Vagina (tissue), 2 donors: ENCODE results near the gene BCAS4. TPM values are rescaled to one million over a fixed set of nuclear protein-coding genes. Genes with fewer than 3 reads are reported as not detected.

Experiments
- DNase-seq, 2 donors: peaks; one replicate each; pipeline ENCODE4 v3.0.0-alpha.2; 2017; ENCODE audit errors: extremely low spot score in 2 of 2
- H3K27ac ChIP-seq: fragments of 200-600 bp; sonication (generic); one replicate; pipeline ENCODE4 v1.5.1; 2019
- H3K27me3 ChIP-seq: fragments of 200-600 bp; sonication (generic); one replicate; pipeline ENCODE4 v1.5.1; 2019
- H3K36me3 ChIP-seq, 2 donors: fragments of 200-600 bp; sonication (generic); one replicate each; pipeline ENCODE4 v1.5.1; 2017 to 2019
- H3K4me1 ChIP-seq: fragments of 200-600 bp; sonication (generic); one replicate; pipeline ENCODE4 v1.5.1; 2019
- H3K4me3 ChIP-seq, 2 donors: fragments of 200-600 bp; sonication (generic); 1 replicate in 1 of 2; 2 replicates in 1 of 2; pipeline ENCODE4 v1.5.1; 2016 to 2019
- H3K9me3 ChIP-seq: fragments of 200-600 bp; sonication (generic); one replicate; pipeline ENCODE4 v1.5.1; 2019
- POLR2A ChIP-seq, 2 donors: fragments of 450-650 bp; IDR thresholded peaks; one replicate each; pipeline ENCODE4 v1.6.1; 2017; ENCODE audit warnings: antibody characterized with exemption in 2 of 2, mild to moderate bottlenecking in 2 of 2, moderate library complexity in 2 of 2
- POLR2AphosphoS5 ChIP-seq, 2 donors: sonication (generic); formaldehyde crosslinking; IDR thresholded peaks; one replicate each; pipeline ENCODE4 v1.9.0; 2017; ENCODE audit warnings: antibody characterized with exemption in 2 of 2, mild to moderate bottlenecking in 2 of 2, low read depth in 1 of 2; ENCODE audit not compliant: insufficient read depth in 1 of 2
- intact Hi-C: fragments of 100-400 bp; cut with DNase I; formaldehyde crosslinking; loops from one replicate; pipeline ENCODE4 v1.15.1; 2023
- total RNA-seq: library from RNA; depleted of rRNA; stranded (reverse); fragments of >200 nt; gene quantifications from one replicate; pipeline ENCODE4 v1.2.3, GENCODE V29; 2016
- TF ChIP-seq, protein P1 (sequence below), 3 experiments: fragments of 450-650 bp in 2 of 3; fragments of 200-600 bp in 1 of 3; sonication (generic) in 1 of 3; IDR thresholded peaks; one replicate each; pipeline ENCODE4 v1.5.1; 2017 to 2019; ENCODE audit warnings: antibody characterized with exemption in 3 of 3, mild to moderate bottlenecking in 2 of 3, moderate library complexity in 2 of 3

BCAS4 gene
- total RNA-seq, 1 donor from 2014 or later: 1.7 TPM

DNA sequence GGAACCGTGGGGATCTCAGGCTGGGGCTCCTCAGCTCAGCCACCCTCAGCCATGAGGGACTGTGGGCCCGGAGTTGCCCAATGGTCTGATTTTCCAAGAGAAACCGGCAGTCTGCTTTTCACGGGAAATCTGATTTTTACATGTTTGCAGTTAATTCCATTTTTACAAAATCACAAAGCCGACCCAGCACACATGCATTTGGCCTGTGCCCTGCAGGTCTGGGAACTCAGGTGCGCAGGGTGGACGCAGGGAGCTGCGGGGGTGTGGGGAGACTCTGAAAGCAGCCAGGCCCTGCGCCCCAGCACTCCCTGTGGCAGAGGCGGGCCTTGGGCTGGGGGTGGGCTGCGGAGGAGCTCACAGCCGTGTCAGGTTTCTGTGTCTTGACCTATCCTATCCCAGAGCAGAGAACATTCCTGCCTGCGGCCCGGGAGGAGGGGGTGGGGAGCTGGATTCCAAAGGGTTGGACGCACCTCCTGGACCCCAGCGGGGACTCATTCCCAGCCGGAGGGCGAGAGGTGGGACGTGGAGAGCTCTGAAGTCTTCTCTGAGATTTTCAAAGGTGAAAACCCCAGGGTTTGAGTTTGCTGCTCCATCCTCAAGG is 75.8 kb downstream of the BCAS4 start:
- Histone ChIP-seq H3K4me3 (no peak overlapping the region), H3K27ac (no peak overlapping the region), H3K4me1 (no peaks in the 10 kb centered on the region), H3K9me3 (no peaks in the 10 kb centered on the region), H3K36me3 (no peaks in the 10 kb centered on the region), H3K27me3 (no peaks in the 10 kb centered on the region)
- intact Hi-C loops: no loop called here
- TF ChIP-seq POLR2A (IDR thresholded peaks at IDR 0.05): no peak
- TF ChIP-seq, protein P1, sequence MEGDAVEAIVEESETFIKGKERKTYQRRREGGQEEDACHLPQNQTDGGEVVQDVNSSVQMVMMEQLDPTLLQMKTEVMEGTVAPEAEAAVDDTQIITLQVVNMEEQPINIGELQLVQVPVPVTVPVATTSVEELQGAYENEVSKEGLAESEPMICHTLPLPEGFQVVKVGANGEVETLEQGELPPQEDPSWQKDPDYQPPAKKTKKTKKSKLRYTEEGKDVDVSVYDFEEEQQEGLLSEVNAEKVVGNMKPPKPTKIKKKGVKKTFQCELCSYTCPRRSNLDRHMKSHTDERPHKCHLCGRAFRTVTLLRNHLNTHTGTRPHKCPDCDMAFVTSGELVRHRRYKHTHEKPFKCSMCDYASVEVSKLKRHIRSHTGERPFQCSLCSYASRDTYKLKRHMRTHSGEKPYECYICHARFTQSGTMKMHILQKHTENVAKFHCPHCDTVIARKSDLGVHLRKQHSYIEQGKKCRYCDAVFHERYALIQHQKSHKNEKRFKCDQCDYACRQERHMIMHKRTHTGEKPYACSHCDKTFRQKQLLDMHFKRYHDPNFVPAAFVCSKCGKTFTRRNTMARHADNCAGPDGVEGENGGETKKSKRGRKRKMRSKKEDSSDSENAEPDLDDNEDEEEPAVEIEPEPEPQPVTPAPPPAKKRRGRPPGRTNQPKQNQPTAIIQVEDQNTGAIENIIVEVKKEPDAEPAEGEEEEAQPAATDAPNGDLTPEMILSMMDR (IDR thresholded peaks at IDR 0.05): no peak
- TF ChIP-seq POLR2AphosphoS5 (IDR thresholded peaks at IDR 0.05; ENCODE audit: insufficient read depth in 1 of 2, low read depth in 1 of 2): no peak
- DNase-seq: no peak

DNA sequence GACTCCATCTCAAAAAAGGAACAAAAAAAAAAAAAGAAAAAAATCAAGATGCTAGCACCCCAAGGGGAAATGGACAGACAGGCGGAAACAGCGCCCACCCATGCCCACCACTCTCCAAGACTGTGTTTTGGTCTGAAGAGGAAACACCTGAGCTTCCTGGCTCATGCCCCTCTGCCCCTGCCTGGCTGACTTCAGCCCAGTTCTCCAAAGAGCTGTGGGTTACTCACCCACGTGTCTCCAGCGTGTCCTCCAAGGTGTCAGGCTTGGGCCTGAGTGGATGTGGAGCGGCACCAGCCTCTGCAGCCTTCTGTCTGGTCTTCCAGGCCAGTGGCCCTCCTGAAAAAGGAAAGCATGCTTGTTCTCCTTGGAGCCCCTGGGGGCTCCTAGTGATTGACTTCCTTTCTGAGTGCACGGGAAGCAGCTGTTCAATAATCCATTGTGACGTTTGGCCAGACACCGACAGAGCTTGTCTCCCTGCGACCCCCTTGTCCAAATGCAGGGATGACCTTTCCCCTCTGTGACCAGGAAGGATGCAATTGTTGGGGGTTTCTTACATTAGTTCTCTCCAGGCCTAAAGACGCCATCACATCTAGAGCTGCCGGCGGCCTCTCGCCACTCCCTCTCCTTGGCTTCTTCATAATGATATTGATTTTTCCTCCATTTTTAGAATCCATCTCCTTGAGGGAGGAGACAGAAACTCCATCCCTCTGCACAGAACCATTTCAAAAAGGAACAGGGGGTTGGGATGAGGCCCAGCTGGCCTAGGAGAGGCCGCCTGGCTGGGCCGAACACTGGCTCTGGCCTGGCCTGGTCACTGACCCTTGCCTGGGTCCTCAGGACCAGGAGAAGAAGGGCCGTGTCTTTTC is 77.9 kb downstream of the BCAS4 start:
- TF ChIP-seq POLR2AphosphoS5 (IDR thresholded peaks at IDR 0.05; ENCODE audit: insufficient read depth in 1 of 2, low read depth in 1 of 2) (no peak), POLR2A (IDR thresholded peaks at IDR 0.05) (no peak)
- DNase-seq: no peak
- Histone ChIP-seq H3K4me3 (no peak overlapping the region), H3K4me1 (no peaks in the 10 kb centered on the region), H3K27ac (no peak overlapping the region), H3K36me3 (no peaks in the 10 kb centered on the region), H3K27me3 (no peaks in the 10 kb centered on the region), H3K9me3 (no peaks in the 10 kb centered on the region)
- intact Hi-C loops: no loop called here

DNA sequence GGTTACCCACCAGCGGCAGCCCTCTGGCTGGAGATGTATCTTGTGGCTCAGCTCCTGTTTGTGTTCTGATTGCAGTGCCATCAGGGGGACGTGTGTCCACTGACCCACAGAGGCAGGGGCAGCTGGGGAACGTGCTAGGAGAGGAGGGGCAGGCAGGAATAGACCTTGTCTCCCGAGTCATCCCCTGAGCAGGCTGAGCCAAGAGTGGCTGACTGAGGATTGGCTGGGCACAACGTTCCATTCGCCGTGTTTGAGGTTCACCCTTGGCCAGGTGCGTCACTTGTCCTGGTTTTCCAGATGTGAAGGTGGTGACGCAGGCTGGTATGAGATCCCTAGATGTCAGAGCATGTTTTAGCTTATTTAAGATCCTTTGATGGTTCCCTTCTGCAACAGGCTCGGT is 78.7 kb downstream of the BCAS4 start:
- no peak for DNase-seq
- H3K4me3 ChIP-seq: no peak overlapping the region
- no peaks in the 10 kb centered on the region for H3K36me3 ChIP-seq
- no peaks in the 10 kb centered on the region for H3K27me3 ChIP-seq
- intact Hi-C loops: no loop called here
- no peaks in the 10 kb centered on the region for H3K4me1 ChIP-seq
- TF ChIP-seq POLR2AphosphoS5 (IDR thresholded peaks at IDR 0.05; ENCODE audit: insufficient read depth in 1 of 2, low read depth in 1 of 2) (no peak), POLR2A (IDR thresholded peaks at IDR 0.05) (no peak)
- TF ChIP-seq, protein P1 (IDR thresholded peaks at IDR 0.05): no peak
- H3K9me3 ChIP-seq: no peaks in the 10 kb centered on the region
- H3K27ac ChIP-seq: no peak overlapping the region

DNA sequence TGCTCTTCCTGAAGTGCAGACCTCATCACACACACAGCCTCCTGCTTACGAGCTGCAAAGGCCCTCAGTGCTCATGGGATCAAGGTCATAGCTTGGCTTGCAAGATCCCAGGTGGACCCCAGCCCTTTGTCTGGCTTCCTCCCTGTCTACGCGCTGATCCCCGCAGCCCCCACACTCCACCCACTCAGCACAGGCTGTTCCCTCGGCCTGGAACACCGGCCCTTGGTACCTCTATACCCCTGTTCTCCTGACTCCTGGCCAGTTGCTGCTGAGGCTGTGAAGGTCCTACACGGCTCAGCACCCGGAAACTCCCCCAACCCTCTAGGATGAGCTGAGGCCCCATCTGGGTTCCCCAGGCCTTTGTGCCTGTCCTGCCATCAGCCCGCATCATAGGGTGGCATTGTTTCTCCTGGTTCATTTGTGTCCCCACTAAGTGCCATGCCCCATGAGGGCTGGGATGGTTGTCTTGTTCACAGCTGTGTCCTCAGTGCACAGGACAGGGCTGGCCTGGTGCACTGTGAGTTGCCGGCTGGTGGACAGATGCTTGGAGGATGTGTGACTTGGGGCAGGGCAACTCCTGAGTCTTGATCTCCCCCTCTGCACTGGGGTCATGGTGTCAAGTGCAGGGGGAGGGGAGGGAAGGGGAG is 79.4 kb downstream of the BCAS4 start:
- TF ChIP-seq POLR2AphosphoS5 (IDR thresholded peaks at IDR 0.05; ENCODE audit: insufficient read depth in 1 of 2, low read depth in 1 of 2) (no peak), POLR2A (IDR thresholded peaks at IDR 0.05) (no peak)
- TF ChIP-seq, protein P1 (IDR thresholded peaks at IDR 0.05): no peak
- no peak overlapping the region for H3K4me3 ChIP-seq
- H3K27ac ChIP-seq: no peak overlapping the region
- H3K27me3 ChIP-seq: no peaks in the 10 kb centered on the region
- no peaks in the 10 kb centered on the region for H3K36me3 ChIP-seq
- intact Hi-C loops: no loop called here
- no peaks in the 10 kb centered on the region for H3K4me1 ChIP-seq
- DNase-seq: no peak
- no peaks in the 10 kb centered on the region for H3K9me3 ChIP-seq

DNA sequence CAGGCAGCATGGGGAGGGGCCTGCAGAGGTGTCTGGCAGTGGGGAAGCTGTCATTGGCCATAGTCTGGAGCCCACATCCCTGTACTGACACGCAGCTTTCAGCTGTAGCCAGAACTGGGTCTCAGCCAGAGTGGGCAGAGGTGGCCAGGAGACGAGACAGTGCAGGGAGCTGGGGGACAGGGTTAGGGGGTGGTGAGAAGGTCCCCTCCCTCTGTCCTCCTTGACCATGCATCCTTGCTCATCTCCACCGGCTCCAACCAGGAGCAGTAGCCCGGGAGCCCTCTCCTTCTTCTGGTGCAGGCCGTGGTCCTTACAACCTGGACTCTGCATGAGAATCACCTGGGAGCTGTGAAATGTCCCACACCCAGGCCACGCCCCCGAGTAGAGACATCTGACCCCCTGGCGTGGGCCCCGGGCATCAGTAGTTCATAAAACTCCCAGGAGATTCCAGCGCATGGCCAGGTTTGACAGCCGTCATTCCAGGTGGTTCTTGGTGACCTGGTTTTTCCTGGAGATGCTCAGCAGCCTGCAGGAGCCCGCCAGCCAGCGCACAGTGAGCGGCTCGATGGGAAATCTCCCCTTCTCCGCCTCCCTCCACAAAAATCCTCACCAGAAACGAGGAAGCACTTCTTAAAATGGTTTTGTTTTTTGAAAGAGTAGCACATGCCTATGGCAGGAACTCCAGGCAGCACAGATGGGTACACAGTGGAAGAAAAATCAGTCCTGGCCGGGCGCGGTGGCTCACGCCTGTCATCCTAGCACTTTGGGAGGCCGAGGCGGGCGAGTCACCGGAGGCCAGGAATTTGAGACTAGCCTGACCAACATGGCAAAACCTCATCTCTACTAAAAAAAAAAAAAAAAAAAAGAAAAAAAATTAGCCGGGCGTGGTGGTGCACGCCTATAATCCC is 80.2 kb downstream of the BCAS4 start:
- Histone ChIP-seq H3K27me3 (no peaks in the 10 kb centered on the region), H3K36me3 (no peaks in the 10 kb centered on the region), H3K4me3 (no peak overlapping the region), H3K27ac (no peak overlapping the region), H3K4me1 (no peaks in the 10 kb centered on the region), H3K9me3 (no peaks in the 10 kb centered on the region)
- DNase-seq: no peak
- TF ChIP-seq POLR2AphosphoS5 (IDR thresholded peaks at IDR 0.05; ENCODE audit: insufficient read depth in 1 of 2, low read depth in 1 of 2): no peak
- no peak for TF ChIP-seq POLR2A (IDR thresholded peaks at IDR 0.05)
- TF ChIP-seq, protein P1 (IDR thresholded peaks at IDR 0.05): no peak
- intact Hi-C loops: no loop called here
